GM12873 (cell line): ENCODE results near the gene TMOD3.

Experiments used
- CTCF ChIP-seq: IDR thresholded peaks from 2 replicates; pipeline ENCODE4 v1.5.1; 2012; ENCODE audit warnings: low read depth, mild to moderate bottlenecking, moderate library complexity, low read length, control low read depth; ENCODE audit not compliant: insufficient read depth; ENCODE audit errors: missing control alignments

Gene TMOD3

DNA sequence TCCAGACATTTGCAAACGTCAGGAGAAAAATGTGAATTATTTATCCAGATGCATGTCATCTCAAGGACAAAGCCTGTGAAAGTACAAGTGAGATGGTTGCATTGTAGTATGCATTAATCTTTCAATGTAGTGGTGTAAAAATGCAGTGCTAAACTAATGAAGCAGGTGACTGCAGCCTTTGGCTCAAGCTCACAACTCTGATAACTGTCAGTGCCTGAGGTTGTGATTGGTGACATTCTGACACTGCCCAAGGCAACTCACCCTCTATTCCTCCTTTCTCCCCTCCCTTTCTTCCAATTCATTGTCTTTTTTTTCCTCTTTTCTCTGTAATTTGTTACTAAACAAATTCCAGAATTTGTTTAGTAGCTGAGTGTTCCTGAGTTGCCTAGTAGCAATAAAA is 20.0 kb upstream of the TMOD3 start:
- no peak for TF ChIP-seq CTCF

DNA sequence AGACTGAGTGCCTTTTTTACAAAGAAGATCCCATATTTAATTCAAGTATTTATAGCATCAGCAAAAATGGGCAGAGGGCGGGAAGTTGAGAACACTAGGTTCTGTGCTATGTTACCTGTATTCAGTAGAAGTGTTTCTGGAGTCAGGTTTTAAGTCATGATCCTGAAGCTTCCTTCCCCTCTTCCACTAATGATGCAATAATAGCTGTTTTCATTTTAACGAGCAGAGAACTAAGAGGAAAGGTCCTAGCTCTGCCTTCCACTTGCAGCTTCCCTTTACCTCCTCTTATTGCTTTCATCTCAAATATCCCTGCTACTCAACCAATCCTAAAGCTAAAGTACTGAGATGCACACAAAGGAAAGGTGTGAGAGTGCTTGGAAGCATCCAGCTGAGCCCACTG is 16.9 kb upstream of the TMOD3 start:
- no peak for TF ChIP-seq CTCF

DNA sequence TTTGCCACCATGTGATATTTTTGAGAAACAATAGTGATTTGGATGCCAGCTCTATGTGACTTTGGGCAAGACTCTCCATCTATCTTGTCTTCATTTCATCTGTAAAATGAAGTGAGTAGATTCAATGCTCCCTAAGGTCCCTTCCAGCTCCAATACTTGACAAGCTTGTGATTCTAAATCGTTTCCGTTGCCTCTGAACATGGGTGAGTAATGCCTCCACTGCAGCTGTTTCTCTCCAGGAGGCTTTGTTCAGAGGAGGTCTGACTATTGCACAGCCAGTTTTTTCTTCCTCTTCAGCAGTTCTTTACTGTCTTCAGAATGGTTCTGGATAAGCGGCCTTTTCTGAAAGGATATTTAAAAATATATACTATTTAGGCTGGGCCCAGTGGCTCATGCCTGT is 14.8 kb upstream of the TMOD3 start:
- no peak for TF ChIP-seq CTCF

DNA sequence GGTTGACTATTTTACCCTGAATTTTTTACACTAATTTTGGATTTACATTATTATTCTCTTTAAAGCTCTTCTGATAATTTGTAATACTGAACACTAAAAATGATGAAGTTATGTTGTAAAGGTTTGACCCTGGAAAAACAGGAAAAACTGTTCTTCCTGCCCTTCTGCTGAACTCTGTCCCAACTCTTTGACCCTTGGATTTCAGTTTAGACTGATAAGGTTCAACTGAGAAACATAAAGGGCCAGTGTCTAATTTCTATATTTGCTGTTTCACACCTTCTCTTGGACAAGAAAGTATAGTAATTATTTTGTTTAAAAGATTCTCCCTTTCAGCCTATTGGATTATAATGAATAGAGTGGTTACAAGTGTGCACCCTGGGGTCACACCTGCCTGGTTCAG is 12.8 kb upstream of the TMOD3 start:
- no peak for TF ChIP-seq CTCF

GRCh38 chr15:51818150-51818549 is 11.3 kb upstream of the TMOD3 start:
- TF ChIP-seq CTCF = no peak

- TF ChIP-seq CTCF = no peak
Observed at GRCh38 chr15:51825698-51826097, 3.8 kb upstream of the TMOD3 start.

- TF ChIP-seq CTCF = no peak
Observed at GRCh38 chr15:51828621-51829375, 655 bp upstream of the TMOD3 start.

- TF ChIP-seq CTCF = no peak
Observed at GRCh38 chr15:51830276-51830806, 888 bp downstream of the TMOD3 start.
